Smooth muscle cell of the brain vasculature (primary cell): ENCODE results near the gene TICAM2.

Experiments
- DNase-seq: peaks from one replicate; pipeline ENCODE4 v3.0.0-alpha.2; 2012; ENCODE audit warnings: low read depth, low spot score

The TICAM2 gene

DNA sequence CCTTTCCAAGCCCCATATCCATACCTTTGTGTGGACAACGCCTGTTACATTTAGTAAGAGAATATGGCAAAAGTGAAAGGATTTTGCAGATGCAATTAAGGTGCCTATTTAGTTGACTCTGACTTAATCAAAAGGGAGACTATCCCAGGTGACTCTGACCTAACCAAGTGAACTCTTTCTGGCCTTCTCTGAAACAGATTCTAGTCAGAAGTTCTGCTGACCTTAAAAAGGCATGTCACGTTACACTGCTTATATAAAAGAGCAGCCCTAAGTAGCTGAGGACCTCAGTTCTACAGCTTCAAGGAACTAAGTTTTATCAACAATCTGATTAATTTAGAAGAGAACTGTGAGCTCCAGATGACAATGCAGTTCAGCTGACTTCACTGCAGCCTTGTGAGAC, 5.7 kb upstream of the TICAM2 start:
- DNase-seq = no peak

DNA sequence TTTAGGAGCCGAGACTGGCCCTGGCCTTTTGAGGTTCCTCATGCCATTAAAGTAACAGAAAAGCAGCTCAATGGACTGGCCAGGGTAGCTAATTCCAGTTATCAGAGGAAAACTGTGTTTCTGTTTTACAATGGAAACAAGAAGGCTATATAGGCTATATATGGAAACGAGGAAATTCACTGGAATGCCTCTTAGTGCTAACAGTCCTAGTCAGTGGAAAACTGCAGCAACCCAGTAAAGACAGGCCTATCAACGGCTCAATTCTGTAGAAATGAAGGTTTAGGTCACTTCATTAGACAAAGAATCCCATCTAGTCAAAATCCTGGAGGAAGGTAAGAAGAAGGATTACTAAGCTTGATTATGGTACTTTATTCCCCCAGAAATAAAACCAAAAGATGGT, 3.2 kb upstream of the TICAM2 start:
- no peak for DNase-seq

DNA sequence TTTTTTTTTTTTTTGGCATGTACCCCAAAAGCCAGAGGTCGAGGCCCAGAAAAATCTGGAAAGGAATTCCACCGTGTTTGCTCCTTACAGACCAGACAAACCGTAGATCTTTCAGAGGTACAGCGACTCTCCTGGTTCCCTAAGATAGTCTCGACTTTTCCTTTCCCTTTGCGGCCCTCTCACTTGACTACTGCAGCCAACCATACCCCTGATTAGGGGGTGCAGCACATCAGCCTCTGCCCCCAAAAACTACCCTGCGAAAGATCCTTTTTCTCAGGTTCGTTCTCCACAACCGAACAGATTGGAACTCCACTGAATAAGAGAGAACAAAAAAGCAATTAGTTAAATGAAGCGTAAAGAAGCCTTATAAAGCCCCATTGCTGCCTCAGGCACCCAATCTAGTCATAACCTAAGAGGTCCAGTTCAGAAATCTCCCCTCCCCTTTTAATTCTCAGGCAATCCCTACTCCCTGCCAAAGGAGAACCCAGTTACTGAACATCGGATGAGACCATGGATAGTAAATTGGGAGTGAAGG, 379 bp upstream of the TICAM2 start:
- DNase-seq = no peak

DNA sequence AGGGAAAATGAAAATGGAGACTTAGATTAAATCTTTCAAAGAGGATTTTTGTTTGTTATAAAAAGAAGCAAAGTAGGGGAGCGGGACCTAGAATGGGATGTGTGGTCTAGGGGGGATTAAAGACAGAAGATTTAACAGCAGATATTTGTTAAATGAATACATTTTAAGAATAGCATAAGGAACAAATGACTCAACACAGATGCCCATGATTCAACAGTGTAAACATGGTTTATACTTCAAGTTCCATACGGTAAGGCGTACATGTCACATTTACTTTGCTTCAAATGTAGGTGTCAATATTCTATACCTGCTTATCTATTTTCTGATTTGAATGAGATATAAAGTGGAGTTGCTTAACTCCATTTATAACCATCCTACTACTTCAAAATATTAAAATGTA, 1.5 kb downstream of the TICAM2 start:
- DNase-seq = no peak

DNA sequence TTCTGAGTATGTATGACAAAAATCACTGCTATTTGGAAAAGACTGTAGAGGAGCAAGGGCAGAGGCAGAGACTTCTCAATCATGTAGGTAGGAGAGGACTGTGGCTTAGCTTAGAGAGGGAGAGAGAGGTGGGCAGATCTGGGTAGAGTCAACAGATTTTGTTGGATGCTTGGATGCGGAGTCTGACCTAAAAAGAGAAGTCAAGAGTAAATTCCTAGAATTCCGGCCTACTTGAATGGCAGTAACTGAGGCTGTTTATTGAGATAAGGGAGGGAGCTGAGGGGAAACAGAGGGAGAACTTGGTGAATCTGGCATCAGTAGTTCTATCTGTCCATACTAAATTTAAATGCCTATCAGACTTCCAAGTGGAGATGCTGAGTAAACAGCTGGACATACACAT, 2.4 kb downstream of the TICAM2 start:
- no peak for DNase-seq

DNA sequence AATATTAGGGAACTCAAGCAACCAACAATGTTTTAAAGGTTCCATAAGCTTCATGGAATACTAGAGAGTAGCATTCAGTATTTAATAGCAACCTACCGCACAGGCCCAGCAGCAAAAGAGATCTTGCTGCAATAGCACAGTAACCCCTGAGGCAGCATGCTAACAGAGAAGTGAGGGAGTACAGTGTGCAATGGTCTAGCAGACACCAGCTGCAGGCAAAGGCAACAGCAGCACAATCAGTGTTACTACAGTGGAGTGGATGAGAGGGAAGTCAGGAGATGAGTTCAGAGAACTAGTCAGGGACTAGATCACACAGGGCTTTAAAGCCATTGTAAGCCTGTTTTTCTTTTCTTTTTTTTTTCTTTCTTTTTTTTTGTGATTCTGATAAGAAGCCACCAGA, 2.8 kb downstream of the TICAM2 start:
- no peak for DNase-seq

DNA sequence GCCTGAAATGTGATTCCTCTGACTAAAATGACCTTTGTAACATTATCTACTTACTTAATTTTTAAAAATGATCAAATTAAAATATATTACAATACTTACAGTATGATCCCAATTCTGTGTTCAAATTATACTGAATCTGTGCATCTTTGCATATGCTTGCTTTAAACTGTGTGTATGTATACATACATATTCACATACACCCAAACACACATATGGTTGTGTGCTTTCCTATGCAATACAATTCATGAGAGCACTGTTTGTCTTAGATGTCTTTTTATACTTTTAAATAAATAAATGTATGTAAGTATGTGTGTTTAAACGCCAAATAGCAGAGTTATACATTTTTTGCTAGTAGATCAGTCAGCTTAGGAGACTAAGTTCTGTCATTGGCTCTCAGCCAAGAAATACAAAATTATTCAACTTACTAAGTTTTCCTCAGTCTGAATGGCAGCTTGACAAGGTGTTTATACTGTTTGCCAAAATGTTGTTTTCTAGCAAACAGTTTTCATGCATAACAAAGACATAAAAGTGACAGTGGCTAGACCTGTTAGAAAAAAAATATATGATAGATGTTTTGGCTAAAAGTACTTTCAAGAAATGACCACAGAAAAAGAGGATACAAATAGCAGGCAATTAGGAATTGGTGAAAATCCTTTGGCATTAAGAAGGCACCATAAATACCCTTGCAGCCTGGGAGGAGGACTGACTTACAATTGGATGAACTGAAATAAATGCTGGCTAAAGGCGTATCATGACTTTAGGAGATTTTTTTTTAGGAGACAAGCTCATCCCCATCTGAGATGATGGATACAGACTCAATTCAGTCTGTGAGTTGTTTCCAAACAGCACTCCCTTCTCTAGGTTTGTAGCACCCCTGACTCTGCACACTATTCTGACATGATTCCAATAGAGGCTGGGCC, 7.9 kb downstream of the TICAM2 start:
- no peak for DNase-seq

DNA sequence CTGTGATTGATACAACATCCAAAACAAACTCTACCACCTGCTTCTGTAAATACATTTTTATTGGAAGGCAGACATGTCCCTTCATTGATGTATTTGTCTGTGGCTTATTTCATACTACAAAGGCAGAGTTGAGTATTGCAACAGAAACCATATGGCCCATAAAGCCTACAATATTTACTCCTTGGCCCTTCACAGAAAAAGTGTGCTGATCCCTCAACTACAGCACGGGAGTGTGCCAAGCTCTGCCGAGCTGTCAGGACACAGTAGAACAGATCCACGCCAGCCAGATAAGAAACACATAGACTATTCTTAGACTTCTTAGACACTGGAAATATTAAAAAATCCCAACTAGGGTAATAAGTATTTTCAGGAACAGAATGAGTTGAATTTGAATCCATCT, 13.2 kb downstream of the TICAM2 start:
- DNase-seq = no peak

DNA sequence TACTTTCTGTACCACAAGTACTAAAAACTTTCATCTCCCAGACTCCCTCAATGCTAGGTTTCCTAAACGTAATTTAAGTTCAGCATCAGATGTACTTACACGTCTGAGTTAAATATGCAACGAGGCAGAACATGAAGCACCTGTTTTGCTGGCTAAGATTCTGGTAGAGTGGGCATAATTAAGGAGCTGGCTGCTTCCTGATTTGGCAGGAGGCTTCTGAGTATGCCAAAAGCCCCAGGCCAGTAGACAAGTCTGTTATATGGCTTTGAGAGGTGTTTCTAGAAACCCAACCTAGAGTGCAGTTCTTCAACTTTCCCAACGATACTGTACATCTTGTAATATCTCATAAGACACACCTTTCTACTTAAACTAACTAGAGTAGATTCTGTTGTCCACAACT, 13.6 kb downstream of the TICAM2 start:
- DNase-seq = no peak

DNA sequence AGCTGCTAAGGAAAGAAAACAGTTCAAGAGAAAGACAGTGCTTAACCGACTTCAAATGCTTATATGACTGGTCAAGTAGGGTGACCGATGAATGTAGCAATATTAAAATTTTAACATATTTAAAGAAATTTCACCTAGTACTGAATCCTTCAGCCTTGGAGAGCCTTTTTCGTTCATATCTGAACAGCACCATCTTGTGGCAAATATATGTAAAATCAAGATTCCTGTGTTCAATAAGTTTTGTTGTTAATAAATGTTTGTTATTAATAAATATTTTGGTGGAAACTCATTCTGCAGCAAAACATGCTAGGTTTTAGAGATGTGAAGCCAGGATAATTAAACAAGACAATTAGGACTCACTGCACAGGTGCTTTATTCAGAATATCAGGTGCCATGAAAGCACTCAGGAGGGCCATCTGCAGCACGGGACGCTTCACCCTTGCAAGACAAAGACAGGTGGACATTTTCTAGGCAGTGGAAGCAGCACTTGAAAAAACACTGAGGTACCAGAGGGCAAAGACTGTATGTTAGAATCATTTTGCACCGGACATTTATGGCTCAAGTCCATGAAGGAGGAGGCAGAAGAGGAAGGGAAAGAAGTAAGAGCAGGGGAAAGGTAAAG, 15.6 kb downstream of the TICAM2 start:
- DNase-seq = no peak

DNA sequence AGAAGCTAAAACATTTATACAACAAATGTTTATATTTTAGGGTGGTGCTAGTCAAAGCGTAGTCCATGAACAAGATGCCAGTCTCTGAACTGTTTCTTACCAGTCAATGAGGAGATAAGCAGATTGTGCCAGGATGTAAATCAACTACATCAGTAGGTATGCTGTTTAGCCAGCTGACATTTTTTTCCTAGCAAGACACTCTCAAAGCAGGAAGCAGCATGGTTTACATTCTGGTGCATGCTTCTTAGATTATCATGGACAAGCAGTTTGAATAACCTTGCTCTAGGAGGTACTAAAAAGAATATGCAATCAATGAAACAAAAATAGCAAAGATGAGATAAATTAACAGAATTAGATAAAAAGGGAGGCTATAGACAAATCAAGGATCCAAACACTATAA, 17.0 kb downstream of the TICAM2 start:
- DNase-seq = no peak

DNA sequence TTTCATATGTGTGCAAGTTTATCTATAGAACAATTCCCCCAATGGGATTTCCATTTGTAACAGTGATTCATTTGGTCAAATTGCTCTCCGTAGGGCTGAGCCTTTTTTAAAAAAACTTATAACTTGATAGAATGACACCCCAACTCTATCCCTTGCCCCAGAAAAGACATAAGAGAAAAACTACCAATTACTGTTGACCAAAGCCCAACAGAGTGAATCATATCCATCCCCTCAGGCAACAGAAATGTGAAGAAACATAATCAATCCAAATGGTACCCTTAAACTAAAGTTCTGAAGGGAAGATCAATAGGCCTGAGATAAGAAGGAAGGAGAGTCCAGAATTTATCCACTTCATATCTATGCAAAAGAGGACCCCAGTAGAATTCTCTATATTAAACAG, 17.8 kb downstream of the TICAM2 start:
- no peak for DNase-seq

DNA sequence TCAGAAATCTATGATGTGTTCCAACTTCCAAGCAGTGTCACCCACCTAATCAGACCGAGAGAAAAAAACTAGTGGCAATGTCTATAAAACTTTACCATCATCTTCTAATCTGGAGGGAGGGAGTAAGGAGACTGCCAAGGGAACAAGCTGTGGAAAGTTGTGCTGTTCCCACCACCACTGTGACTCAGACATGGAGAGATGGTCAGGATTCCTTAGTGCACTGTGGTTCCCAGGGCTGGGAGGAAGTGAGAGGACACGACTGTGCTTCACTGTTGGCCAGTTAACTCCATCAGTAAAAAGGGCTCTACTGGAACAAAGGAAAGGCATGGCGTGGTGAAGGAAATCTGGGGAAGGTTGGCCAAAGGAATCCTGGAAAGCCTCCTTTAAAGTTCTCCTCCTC, 18.8 kb downstream of the TICAM2 start:
- no peak for DNase-seq

DNA sequence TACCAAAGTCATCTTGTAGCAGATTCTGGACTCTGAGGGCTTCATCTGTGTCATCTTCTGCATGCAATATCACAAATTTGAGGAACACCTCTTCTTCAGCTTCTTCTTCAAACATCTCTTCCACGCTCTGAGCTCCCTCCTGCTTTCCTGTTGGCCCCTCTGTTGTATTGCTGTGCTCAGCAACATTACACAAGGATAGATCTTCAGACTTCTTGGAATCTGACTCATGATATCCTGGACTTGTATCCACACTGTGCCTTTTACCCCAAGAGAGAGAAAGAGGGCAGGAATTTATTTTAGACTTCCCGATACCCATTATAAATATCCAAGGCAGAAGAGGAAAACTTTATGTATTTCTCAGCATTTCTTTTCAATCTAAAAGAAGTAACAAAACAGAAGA, 21.3 kb downstream of the TICAM2 start:
- DNase-seq = no peak

DNA sequence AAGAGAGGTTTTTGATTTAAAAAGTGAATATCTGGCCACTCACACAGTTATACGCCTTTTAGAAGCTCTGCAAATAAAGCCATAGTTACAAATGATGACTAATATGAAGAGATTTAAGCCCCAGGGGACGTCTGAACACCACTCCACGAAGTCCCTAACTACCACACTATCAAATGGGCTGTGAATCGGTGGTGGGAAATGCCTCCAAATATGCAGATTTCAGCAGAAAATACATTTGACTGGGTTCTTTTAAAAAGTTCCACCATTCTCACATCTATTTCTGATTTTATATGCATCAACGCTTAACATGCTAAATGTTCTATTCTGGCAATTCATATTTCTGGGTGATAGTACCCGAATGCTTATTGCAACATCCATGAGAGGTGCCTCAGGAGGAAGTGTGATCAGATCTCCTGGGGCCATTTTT, 22.5 kb downstream of the TICAM2 start:
- DNase-seq = no peak

DNA sequence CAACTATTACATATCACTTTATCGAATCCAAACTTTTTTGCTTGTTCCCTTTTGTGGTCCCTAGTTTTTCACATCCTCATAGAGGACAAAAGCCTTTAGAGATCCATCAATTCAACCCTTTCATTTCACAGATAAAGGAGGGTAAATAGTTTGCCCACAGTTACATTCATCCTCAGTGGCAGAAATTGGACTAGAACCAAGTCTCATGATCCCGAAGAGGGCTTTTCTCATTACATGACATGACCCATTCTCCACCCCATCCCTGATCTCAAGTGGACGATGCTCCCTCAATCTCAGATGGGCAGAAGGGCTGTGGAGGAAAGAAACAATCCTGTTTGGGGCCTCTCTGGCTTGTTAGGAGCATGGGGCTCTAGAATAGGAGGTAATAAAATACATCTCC, 23.1 kb downstream of the TICAM2 start:
- no peak for DNase-seq

DNA sequence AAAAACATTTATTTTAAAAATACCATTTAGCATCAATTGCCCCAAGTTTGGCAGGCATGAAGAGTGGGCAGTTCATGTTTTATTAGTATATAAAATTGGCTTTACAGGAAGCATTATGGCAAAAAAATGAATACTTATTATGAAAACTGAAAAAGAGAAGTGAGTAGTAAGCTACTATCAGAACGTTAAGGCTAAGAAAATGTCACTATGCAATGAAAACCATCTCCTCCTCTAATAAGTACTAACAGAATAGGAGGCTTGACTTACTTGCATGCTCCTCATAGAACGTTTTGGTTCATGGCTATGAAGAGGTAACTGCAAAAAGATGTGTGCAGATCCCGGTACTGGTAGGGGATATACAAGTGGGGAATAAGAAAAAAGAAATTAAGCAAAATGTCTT, 23.6 kb downstream of the TICAM2 start:
- no peak for DNase-seq

DNA sequence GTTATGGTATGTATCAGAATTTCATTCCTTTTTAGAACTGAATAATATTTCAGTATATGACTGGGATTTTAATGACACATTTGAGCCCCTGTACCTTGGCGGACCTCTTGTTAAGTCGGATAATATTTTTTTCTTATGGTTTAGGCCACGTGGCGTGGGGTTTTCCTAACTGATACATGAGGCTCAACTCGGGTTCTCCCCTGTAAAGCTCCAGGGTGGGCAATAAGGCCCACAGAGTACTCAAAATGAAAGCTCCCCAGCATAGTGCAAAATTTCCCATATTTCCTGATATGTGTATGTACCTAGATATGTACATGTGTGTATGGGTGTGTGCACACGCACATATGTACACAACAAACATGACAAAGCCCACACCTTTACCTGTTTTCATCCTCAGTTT, 24.5 kb downstream of the TICAM2 start:
- no peak for DNase-seq

DNA sequence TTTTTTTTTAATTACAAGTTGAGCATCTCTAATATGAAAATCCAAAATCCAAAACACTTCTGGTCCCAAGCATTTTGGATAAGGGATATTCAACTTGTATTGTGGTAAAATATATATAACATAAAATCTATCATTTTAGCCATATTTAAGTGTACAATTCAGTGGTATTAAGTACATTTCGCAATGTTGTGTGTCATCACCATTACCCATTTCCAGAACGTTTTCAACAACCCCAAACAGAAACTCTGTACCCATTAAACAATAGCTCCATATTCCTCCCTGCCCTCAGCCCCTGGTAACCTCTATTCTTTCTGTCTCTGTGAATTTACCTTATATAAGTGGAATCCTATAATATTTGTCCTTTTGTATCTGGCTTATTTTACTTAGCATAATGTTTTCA, 24.9 kb downstream of the TICAM2 start:
- DNase-seq = no peak

DNA sequence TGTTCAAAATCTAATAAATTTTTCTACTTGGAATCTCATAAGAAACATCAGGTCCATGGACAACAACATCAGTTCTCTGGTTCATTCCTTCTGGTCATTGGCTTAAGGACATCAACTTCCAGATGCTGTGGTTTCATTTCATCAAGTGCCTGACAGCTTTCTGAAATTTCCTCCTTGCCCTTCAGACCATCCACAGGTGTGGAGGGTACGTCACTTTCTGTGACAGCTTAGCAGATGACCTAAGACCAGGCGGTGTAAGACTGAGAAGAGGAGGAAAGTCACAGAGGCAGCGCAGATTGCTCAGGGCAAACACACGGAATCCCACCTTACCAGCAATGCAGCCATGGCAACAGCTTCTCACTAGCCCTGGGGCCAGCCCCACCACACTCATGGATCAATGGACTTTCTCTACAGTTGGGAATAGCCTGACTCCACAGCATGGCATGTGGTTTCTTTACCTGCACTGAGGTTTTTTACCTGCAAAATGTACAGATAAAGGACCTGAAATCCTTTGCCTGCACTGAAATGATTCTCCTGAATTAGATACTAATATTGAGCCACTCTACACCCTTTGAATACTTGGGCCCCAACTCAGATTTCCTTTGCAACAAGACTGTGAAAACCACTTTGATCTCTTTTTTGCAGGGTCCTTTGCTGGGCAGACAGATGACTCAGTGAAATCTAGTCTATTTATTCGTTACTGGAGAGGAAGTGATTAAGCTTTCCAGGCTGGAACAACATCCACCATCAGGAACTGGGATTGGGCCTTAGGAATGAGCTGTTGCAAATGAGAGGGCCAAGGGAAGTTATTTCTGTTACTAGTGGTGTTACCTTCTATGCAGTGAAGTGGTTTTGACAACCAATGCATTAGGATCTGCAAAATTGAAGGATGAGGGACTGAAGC, 26.9 kb downstream of the TICAM2 start:
- DNase-seq = no peak

DNA sequence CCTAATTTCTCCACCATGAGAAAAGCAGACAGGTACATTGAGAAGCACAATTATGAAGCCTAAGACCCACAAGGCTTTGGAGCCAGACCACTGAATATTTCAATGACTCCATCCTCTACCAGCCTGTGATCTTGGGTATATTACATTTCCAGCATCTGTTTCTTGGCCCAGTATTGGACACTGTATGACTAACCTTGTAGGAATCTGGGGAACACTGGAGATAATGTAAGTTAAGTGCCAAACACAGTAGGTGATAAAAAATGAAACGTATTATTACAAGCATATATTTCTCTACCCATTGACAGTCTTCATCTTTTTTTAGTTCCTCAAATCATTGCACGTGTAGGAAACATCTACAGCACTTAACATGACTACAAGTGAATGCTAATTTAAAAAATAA, 29.1 kb downstream of the TICAM2 start:
- no peak for DNase-seq

DNA sequence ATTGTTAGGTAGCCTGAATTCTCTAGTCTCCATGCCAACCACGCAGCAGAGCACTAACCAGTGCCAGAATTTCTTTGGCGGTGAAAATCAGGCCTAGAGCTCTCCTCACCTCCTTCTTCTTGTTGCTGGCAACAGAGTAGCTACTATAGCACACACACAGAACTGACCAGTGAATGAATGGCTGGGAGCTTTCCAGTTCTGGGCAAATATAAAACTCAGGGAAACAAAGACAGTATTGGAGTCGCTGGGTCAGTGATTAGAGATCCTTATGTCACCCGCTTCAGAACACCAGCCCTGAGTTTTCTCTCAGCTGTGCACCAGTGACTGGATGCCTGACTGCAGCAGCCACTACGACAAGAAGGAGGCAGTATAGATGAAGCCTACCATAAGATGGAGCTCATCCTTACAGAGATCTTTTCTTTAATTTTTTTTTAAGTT, 30.8 kb downstream of the TICAM2 start:
- no peak for DNase-seq
